DND-41 (cell line): ENCODE measurements around the gene FBXO21.

Source experiments
- CTCF ChIP-seq: IDR thresholded peaks from 2 replicates; pipeline ENCODE4 v1.5.1; 2012; ENCODE audit warnings: borderline replicate concordance, low read length, moderate library complexity, mild to moderate bottlenecking; ENCODE audit not compliant: poor library complexity, severe bottlenecking; ENCODE audit errors: extremely low read depth
- EZH2 ChIP-seq: IDR thresholded peaks from 3 replicates; pipeline ENCODE4 v1.6.1; 2012; ENCODE audit warnings: borderline replicate concordance, low read depth, mild to moderate bottlenecking, moderate library complexity, low read length, inconsistent platforms; ENCODE audit not compliant: severe bottlenecking

- no peak for TF ChIP-seq CTCF
- TF ChIP-seq EZH2: no peak
Observed at GRCh38 chr12:117210266-117210918, 20.1 kb upstream of the FBXO21 start.
